ENCODE data around the gene MRPS22. TPM values are rescaled to one million over a fixed set of nuclear protein-coding genes. Genes with fewer than 3 reads are reported as not detected.

MRPS22 gene
- total RNA-seq, 1 donor from 2014 or later = 40.4 TPM

- no peak overlapping the region for H2AFZ ChIP-seq (ENCODE audit: low read depth, low read length)
- Mint-ChIP-seq H3K4me1 (ENCODE audit: low read depth, unreplicated experiment) (peaks cover 11% of the 10 kb centered on the region), H3K36me3 (ENCODE audit: low read depth, unreplicated experiment) (peaks cover 3% of the 10 kb centered on the region), H3K27me3 (ENCODE audit: low read depth, unreplicated experiment) (peaks cover 56% of the 10 kb centered on the region), H3K9me3 (ENCODE audit: unreplicated experiment) (peaks cover 4% of the 10 kb centered on the region), H3K4me3 (ENCODE audit: unreplicated experiment) (no peak overlapping the region), H3K27ac (ENCODE audit: unreplicated experiment) (no peak overlapping the region)
- no peaks in the 10 kb centered on the region for H3K9me3 ChIP-seq (ENCODE audit: insufficient read depth, low read depth, low read length)
- H3K4me2 ChIP-seq (ENCODE audit: low read length) = no peak overlapping the region
- no peaks in the 10 kb centered on the region for H3K27me3 ChIP-seq (ENCODE audit: insufficient read depth, low read length)
- no peak for FAIRE-seq
- H3K4me3 ChIP-seq (ENCODE audit: insufficient read depth, low read depth, low read length) = no peak overlapping the region
- H4K20me1 ChIP-seq (ENCODE audit: insufficient read depth, low read length) = no peaks in the 10 kb centered on the region
- H3K27ac ChIP-seq (ENCODE audit: low read depth, low read length) = no peak overlapping the region
- no peak for TF ChIP-seq EZH2 (IDR thresholded peaks at IDR 0.05; ENCODE audit: insufficient read depth, low read length)
- TF ChIP-seq, protein P1, sequence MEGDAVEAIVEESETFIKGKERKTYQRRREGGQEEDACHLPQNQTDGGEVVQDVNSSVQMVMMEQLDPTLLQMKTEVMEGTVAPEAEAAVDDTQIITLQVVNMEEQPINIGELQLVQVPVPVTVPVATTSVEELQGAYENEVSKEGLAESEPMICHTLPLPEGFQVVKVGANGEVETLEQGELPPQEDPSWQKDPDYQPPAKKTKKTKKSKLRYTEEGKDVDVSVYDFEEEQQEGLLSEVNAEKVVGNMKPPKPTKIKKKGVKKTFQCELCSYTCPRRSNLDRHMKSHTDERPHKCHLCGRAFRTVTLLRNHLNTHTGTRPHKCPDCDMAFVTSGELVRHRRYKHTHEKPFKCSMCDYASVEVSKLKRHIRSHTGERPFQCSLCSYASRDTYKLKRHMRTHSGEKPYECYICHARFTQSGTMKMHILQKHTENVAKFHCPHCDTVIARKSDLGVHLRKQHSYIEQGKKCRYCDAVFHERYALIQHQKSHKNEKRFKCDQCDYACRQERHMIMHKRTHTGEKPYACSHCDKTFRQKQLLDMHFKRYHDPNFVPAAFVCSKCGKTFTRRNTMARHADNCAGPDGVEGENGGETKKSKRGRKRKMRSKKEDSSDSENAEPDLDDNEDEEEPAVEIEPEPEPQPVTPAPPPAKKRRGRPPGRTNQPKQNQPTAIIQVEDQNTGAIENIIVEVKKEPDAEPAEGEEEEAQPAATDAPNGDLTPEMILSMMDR (IDR thresholded peaks at IDR 0.05; ENCODE audit: insufficient read depth, low read depth, low read length) = no peak
- peaks cover under 1% of the 10 kb centered on the region for H3K4me1 ChIP-seq (ENCODE audit: insufficient read depth, low read length)
- H3K36me3 ChIP-seq (ENCODE audit: insufficient read depth, low read length) = no peaks in the 10 kb centered on the region
- no peak overlapping the region for H3K9ac ChIP-seq (ENCODE audit: low read length)
- no peaks in the 10 kb centered on the region for H3K79me2 ChIP-seq (ENCODE audit: insufficient read depth, low read length)
- DNase-seq (ENCODE audit: low read depth) = no peak
Measured at GRCh38 chr3:139318431-139318816, 25.4 kb upstream of the MRPS22 start.

- peaks cover 4% of the 10 kb centered on the region for H3K9me3 Mint-ChIP-seq (ENCODE audit: unreplicated experiment)
- no peaks in the 10 kb centered on the region for H3K27me3 ChIP-seq (ENCODE audit: insufficient read depth, low read length)
- peaks cover 3% of the 10 kb centered on the region for H3K36me3 Mint-ChIP-seq (ENCODE audit: low read depth, unreplicated experiment)
- H3K4me2 ChIP-seq (ENCODE audit: low read length) = no peak overlapping the region
- no peaks in the 10 kb centered on the region for H3K79me2 ChIP-seq (ENCODE audit: insufficient read depth, low read length)
- H3K4me1 Mint-ChIP-seq (ENCODE audit: low read depth, unreplicated experiment) = peaks cover 7% of the 10 kb centered on the region
- no peak overlapping the region for H3K4me3 ChIP-seq (ENCODE audit: insufficient read depth, low read depth, low read length)
- no peaks in the 10 kb centered on the region for H3K36me3 ChIP-seq (ENCODE audit: insufficient read depth, low read length)
- peaks cover 60% of the 10 kb centered on the region for H3K27me3 Mint-ChIP-seq (ENCODE audit: low read depth, unreplicated experiment)
- no peak overlapping the region for H3K27ac Mint-ChIP-seq (ENCODE audit: unreplicated experiment)
- H2AFZ ChIP-seq (ENCODE audit: low read depth, low read length) = no peak overlapping the region
- no peaks in the 10 kb centered on the region for H4K20me1 ChIP-seq (ENCODE audit: insufficient read depth, low read length)
- FAIRE-seq (no peak), DNase-seq (ENCODE audit: low read depth) (no peak)
- no peak overlapping the region for H3K27ac ChIP-seq (ENCODE audit: low read depth, low read length)
- H3K9ac ChIP-seq (ENCODE audit: low read length) = no peak overlapping the region
- H3K9me3 ChIP-seq (ENCODE audit: insufficient read depth, low read depth, low read length) = no peaks in the 10 kb centered on the region
- H3K4me1 ChIP-seq (ENCODE audit: insufficient read depth, low read length) = no peaks in the 10 kb centered on the region
- TF ChIP-seq, protein P1 (IDR thresholded peaks at IDR 0.05; ENCODE audit: insufficient read depth, low read depth, low read length) = no peak
- TF ChIP-seq EZH2 (IDR thresholded peaks at IDR 0.05; ENCODE audit: insufficient read depth, low read length) = no peak
- no peak overlapping the region for H3K4me3 Mint-ChIP-seq (ENCODE audit: unreplicated experiment)
Measured at GRCh38 chr3:139318826-139319225, 25.0 kb upstream of the MRPS22 start.

GRCh38 chr3:139319428-139320402, 24.1 kb upstream of the MRPS22 start:
- no peak overlapping the region for H3K9ac ChIP-seq (ENCODE audit: low read length)
- H3K4me1 ChIP-seq (ENCODE audit: insufficient read depth, low read length) = no peaks in the 10 kb centered on the region
- H3K4me2 ChIP-seq (ENCODE audit: low read length) = no peak overlapping the region
- H3K27me3 Mint-ChIP-seq (ENCODE audit: low read depth, unreplicated experiment) = peaks cover 65% of the 10 kb centered on the region
- H3K4me3 Mint-ChIP-seq (ENCODE audit: unreplicated experiment) = no peak overlapping the region
- peaks cover 7% of the 10 kb centered on the region for H3K9me3 Mint-ChIP-seq (ENCODE audit: unreplicated experiment)
- H2AFZ ChIP-seq (ENCODE audit: low read depth, low read length) = no peak overlapping the region
- H3K4me3 ChIP-seq (ENCODE audit: insufficient read depth, low read depth, low read length) = no peak overlapping the region
- peaks cover 2% of the 10 kb centered on the region for H3K4me1 Mint-ChIP-seq (ENCODE audit: low read depth, unreplicated experiment)
- FAIRE-seq (no peak), DNase-seq (ENCODE audit: low read depth) (no peak)
- no peaks in the 10 kb centered on the region for H3K9me3 ChIP-seq (ENCODE audit: insufficient read depth, low read depth, low read length)
- H4K20me1 ChIP-seq (ENCODE audit: insufficient read depth, low read length) = no peaks in the 10 kb centered on the region
- TF ChIP-seq, protein P1 (IDR thresholded peaks at IDR 0.05; ENCODE audit: insufficient read depth, low read depth, low read length) = peak; percentile 27
- no peak for TF ChIP-seq EZH2 (IDR thresholded peaks at IDR 0.05; ENCODE audit: insufficient read depth, low read length)
- H3K27ac ChIP-seq (ENCODE audit: low read depth, low read length) = no peak overlapping the region
- peaks cover 1% of the 10 kb centered on the region for H3K36me3 Mint-ChIP-seq (ENCODE audit: low read depth, unreplicated experiment)
- H3K27me3 ChIP-seq (ENCODE audit: insufficient read depth, low read length) = peaks cover 4% of the 10 kb centered on the region
- H3K79me2 ChIP-seq (ENCODE audit: insufficient read depth, low read length) = no peaks in the 10 kb centered on the region
- no peak overlapping the region for H3K27ac Mint-ChIP-seq (ENCODE audit: unreplicated experiment)
- no peaks in the 10 kb centered on the region for H3K36me3 ChIP-seq (ENCODE audit: insufficient read depth, low read length)

Data from astrocyte (in vitro differentiated cells and primary cell).